Activated B cell treated with CpG ODN at 0.5 μM for 24 hours (primary cell): ENCODE data around the gene CPTP. TPM values are rescaled to one million over a fixed set of nuclear protein-coding genes. Genes with fewer than 3 reads are reported as not detected.

Experiments
- ATAC-seq: fragments of 200-7000 bp; cut with Tn5 transposase; one replicate; pipeline ENCODE4 v1.10.0; 2021; ENCODE audit warnings: low read depth, mild to moderate bottlenecking, moderate library complexity
- CTCF ChIA-PET: fragments of 350-600 bp; sonication (Branson Sonifier 250); formaldehyde crosslinking; loops from one replicate; lab custom pipeline; 2021; ENCODE audit warnings: antibody characterized with exemption; lab: Charles Lee
- POLR2A ChIA-PET: fragments of 350-600 bp; sonication (Branson Sonifier 250); formaldehyde crosslinking; loops from one replicate; lab custom pipeline; 2021; ENCODE audit warnings: antibody characterized with exemption; lab: Charles Lee
- DNase-seq: peaks from one replicate; pipeline ENCODE4 v3.0.0; 2022
- H3K27ac Mint-ChIP-seq: one replicate; pipeline ENCODE4 v1.8.0; 2020; ENCODE audit warnings: mixed read lengths
- H3K27me3 Mint-ChIP-seq: one replicate; pipeline ENCODE4 v1.8.0; 2021; ENCODE audit warnings: mixed read lengths
- H3K36me3 Mint-ChIP-seq: one replicate; pipeline ENCODE4 v1.8.0; 2021; ENCODE audit warnings: low read depth, mixed read lengths
- H3K4me1 Mint-ChIP-seq: one replicate; pipeline ENCODE4 v1.8.0; 2021; ENCODE audit warnings: mixed read lengths
- H3K4me3 Mint-ChIP-seq: one replicate; pipeline ENCODE4 v1.8.0; 2020; ENCODE audit warnings: mild to moderate bottlenecking, mixed read lengths
- H3K9me3 Mint-ChIP-seq: one replicate; pipeline ENCODE4 v1.8.0; 2020; ENCODE audit warnings: mixed read lengths
- CTCF ChIP-seq: fragments of 200-600 bp; IDR thresholded peaks from one replicate; pipeline ENCODE4 v1.8.0; 2022; ENCODE audit warnings: antibody characterized with exemption, mild to moderate bottlenecking
- intact Hi-C: fragments of 100-400 bp; cut with micrococcal nuclease; formaldehyde crosslinking; loops from one replicate; pipeline ENCODE4 v1.15.1; 2024
- total RNA-seq: library from RNA; stranded (reverse); gene quantifications from 2 replicates; pipeline ENCODE4 v1.2.3, GENCODE V29; 2022

Gene CPTP
- total RNA-seq, 1 donor from 2014 or later = 15.3 TPM

DNA sequence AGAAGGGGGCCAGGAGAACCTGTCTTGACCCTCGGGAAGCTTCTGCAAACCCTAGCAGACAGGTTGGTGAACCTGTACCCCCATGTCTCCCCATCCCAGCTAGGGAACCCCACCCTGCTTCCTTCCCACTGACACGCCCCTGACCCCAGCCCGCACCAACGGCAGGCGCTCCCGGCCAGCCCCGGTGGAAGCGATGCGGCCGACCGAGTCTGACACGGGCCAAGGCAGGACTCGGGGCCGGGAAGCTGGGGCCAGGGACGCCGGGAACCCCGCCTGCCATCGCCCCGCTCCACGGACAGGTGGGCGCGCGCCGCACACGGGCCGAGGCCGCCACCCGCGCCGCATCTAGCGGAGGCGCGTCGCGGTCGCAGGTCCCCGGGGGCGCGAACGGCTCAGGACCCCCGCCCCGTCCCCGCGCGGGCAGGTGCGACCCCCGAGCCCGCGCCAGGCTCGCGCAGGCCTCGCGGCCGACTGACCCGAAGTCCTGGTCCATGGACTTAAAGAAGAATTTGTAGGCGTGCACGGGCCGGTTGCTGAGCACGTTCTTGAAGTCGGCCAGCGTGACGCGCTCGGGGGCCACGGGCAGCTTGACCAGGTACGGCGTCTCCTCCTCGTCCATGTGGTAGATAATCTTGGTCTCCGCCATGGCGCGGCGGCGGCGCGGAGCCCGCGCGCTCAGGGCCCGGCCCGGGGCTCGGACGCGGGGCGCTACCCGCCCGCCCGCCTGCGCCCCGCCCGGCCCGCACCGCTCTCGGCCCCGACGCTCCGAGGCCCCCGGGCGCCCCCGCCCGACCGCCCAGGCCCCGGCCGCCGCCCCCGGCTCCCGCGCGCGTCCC, 24.0 kb downstream of the CPTP start:
- H3K4me3 Mint-ChIP-seq = peak overlapping the region; percentile 77
- ChIA-PET CTCF (interaction anchor here (0.8 kb wide), 1 partner anchor 156 kb away, joined by 3 read pairs; no protein-coding TSS in a partner anchor), POLR2A (interaction anchor here (0.5 to 1.4 kb wide), 7 partner anchors 24 to 316 kb away, joined by 3 to 10 read pairs (median 3); partner anchors contain the start of genes AURKAIP1, CCNL2, CPTP and INTS11)
- intact Hi-C loops = loop anchor here (1.0 kb wide), 3 partner anchors 24 to 40 kb away; partner anchors contain the start of genes AURKAIP1, CPTP, INTS11 and PUSL1
- peaks cover 27% of the 10 kb centered on the region for H3K4me1 Mint-ChIP-seq
- H3K27ac Mint-ChIP-seq = no peak overlapping the region
- DNase-seq (no peak), ATAC-seq (peak; percentile 47)
- peaks cover 10% of the 10 kb centered on the region for H3K27me3 Mint-ChIP-seq
- no peak for TF ChIP-seq CTCF
- H3K36me3 Mint-ChIP-seq = no peaks in the 10 kb centered on the region
- H3K9me3 Mint-ChIP-seq = no peaks in the 10 kb centered on the region

GRCh38 chr1:1349256-1350012, 24.8 kb downstream of the CPTP start, which contains the start of gene DVL1:
Gene DVL1 (minus strand): TSS chr1:1349418. CDS start chr1:1349065, 353 bp downstream.
- peaks cover 30% of the 10 kb centered on the region for H3K4me1 Mint-ChIP-seq
- H3K36me3 Mint-ChIP-seq = no peaks in the 10 kb centered on the region
- peaks cover 12% of the 10 kb centered on the region for H3K27me3 Mint-ChIP-seq
- no peak within 1 kb of the TSS for H3K27ac Mint-ChIP-seq
- DNase-seq (peak; percentile 75), ATAC-seq (peak; percentile 84)
- no peak for TF ChIP-seq CTCF
- CTCF ChIA-PET = no interaction called here
- peak within 1 kb of the TSS; percentile 77 for H3K4me3 Mint-ChIP-seq
- POLR2A ChIA-PET = interaction anchor here (1.2 kb wide), 1 partner anchor 317 kb away, joined by 3 read pairs; no protein-coding TSS in a partner anchor
- no peaks in the 10 kb centered on the region for H3K9me3 Mint-ChIP-seq
- intact Hi-C loops = loop anchor here (1.0 to 5.0 kb wide), 4 partner anchors 25 to 93 kb away; partner anchors contain the start of genes AURKAIP1, CPTP, INTS11 and PUSL1

DNA sequence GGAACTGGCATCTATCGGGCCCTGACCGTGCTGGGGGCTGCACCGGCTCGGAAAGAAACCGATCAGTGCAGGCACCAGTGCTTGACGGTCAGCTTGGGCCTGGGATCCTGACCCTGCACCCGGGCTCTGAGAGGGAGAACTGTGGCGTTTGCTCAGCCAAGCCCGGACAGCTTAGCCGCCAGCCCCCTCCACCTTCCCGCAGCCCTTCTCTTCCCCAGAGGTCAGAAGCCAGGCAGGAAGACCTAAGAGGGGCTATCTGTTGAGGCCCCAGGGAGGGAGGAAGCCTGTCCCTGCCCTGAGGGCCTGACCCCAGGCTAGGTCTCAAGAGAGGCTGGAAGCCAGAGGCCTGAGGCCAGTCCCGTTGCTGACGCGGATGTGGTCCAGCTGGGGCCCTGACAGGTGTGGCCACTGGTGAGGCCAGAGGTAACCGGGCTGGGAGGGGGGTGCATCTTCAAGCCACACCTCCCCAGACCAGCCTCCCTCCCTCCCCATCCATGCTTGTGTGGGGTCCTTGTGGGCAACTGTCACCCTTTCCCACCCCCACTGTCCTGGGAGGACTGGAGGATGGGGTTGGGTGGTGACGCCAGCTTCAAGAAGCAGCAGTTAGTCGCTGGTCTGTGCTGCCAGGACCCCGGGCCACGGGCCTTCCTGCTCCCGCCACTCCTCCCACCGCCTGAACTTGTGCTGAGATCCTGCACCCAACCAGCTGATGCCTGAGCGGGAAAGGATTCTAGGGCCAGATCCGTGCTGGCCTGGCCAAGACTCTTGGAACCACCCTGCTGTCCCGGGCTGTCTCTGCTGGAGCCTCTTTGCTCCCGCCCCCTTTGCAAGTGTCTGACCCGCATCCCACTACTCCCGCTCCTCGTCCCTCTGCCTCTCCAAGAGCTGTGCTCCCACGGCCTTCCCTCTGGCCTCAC, 27.2 kb downstream of the CPTP start:
- H3K4me3 Mint-ChIP-seq = peak overlapping the region; percentile 59
- peaks cover 27% of the 10 kb centered on the region for H3K4me1 Mint-ChIP-seq
- H3K27me3 Mint-ChIP-seq = peaks cover 12% of the 10 kb centered on the region
- H3K36me3 Mint-ChIP-seq = no peaks in the 10 kb centered on the region
- no peak for DNase-seq
- H3K9me3 Mint-ChIP-seq = no peaks in the 10 kb centered on the region
- no peak for TF ChIP-seq CTCF
- CTCF ChIA-PET = interaction anchor here (1.3 kb wide), 1 partner anchor 19 kb away, joined by 4 read pairs; no protein-coding TSS in a partner anchor
- ATAC-seq = no peak
- H3K27ac Mint-ChIP-seq = peak overlapping the region; percentile 43
- POLR2A ChIA-PET = no interaction called here
- intact Hi-C loops = loop anchor here (5.0 kb wide), 1 partner anchor 91 kb away; no protein-coding TSS in a partner anchor

DNA sequence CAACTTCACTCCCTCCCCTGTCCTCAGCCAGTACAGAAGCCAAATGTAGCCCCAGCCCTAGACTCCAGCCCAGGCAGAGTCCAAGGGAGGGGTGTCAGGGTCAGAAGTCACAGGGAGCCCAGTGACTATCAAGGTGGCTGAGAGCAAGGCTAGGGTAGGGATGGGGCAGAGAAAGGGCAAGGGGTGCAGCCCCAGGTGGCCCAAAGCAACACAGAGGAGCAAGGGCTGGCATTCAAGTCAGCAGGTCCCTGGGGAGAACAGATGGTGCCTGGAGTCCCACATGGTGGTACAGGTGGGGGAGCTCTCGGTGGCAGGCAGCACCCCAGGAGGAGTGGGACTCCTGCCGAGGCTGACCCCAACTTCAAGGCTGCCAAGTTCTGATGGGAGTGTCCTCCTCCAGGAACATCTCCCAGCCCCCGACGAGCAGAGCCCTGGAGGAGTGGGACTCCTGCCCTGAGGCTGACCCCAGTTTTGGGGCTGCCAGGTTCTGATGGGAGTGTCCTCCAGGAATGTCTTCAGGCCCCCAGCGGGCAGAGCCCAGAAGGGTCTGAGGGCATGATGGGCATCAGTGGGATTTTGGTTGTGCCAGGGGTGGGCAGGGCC, 28.3 kb downstream of the CPTP start:
- Mint-ChIP-seq H3K4me1 (peaks cover 22% of the 10 kb centered on the region), H3K27me3 (peaks cover 18% of the 10 kb centered on the region), H3K9me3 (no peaks in the 10 kb centered on the region), H3K4me3 (no peak overlapping the region), H3K36me3 (no peaks in the 10 kb centered on the region), H3K27ac (no peak overlapping the region)
- intact Hi-C loops = loop anchor here (5.0 kb wide), 1 partner anchor 89 kb away; no protein-coding TSS in a partner anchor
- ChIA-PET POLR2A (no interaction called here), CTCF (interaction anchor here (1.3 kb wide), 1 partner anchor 18 kb away, joined by 4 read pairs; no protein-coding TSS in a partner anchor)
- no peak for DNase-seq
- no peak for TF ChIP-seq CTCF
- ATAC-seq = no peak
